A172 (cell line): Measurements from ENCODE around the gene GPR142. TPM values are rescaled to one million over a fixed set of nuclear protein-coding genes. Genes with fewer than 3 reads are reported as not detected.
"Not testable (repeated sequence)": the region's sequence is repeated elsewhere in the genome, so short reads cannot be mapped to it uniquely, and the experiment has no call there.

Source experiments
- DNase-seq: peaks from one replicate; pipeline ENCODE4 v3.0.0-alpha.2; 2015; ENCODE audit warnings: low spot score
- total RNA-seq: library from RNA; depleted of rRNA; stranded (reverse); fragments of >200 nt; shearing (Covaris generic); gene quantifications from 2 replicates; pipeline ENCODE4 v1.2.3, GENCODE V29; 2014

Gene GPR142
- total RNA-seq, 1 experiment from 2014 or later: not detected

GRCh38 chr17:74393346-74393942, 26.1 kb downstream of the GPR142 start:
- DNase-seq: no peak

GRCh38 chr17:74394275-74394950, 27.1 kb downstream of the GPR142 start:
- no peak for DNase-seq

GRCh38 chr17:74394977-74395376, 27.7 kb downstream of the GPR142 start:
- no peak for DNase-seq

GRCh38 chr17:74396567-74396966, 29.3 kb downstream of the GPR142 start:
- no peak for DNase-seq

- DNase-seq: no peak
Measured at GRCh38 chr17:74402048-74402447, 34.7 kb downstream of the GPR142 start.

- DNase-seq: no peak
Measured at GRCh38 chr17:74403512-74404137, 36.3 kb downstream of the GPR142 start.

GRCh38 chr17:74404218-74404617, 36.9 kb downstream of the GPR142 start:
- DNase-seq: no peak

- DNase-seq: no peak
Measured at GRCh38 chr17:74404789-74405188, 37.5 kb downstream of the GPR142 start.

GRCh38 chr17:74405311-74405710, 38.0 kb downstream of the GPR142 start:
- DNase-seq: not testable (repeated sequence)

GRCh38 chr17:74407384-74407783, 40.1 kb downstream of the GPR142 start:
- DNase-seq: no peak

GRCh38 chr17:74408262-74408661, 41.0 kb downstream of the GPR142 start:
- DNase-seq: peak; percentile 49

- no peak for DNase-seq
Measured at GRCh38 chr17:74408815-74409214, 41.5 kb downstream of the GPR142 start.

GRCh38 chr17:74410001-74410443, 42.7 kb downstream of the GPR142 start:
- no peak for DNase-seq

GRCh38 chr17:74412581-74412980, 45.3 kb downstream of the GPR142 start:
- DNase-seq: no peak

- DNase-seq: no peak
Measured at GRCh38 chr17:74413491-74413890, 46.2 kb downstream of the GPR142 start.

- no peak for DNase-seq
Measured at GRCh38 chr17:74414510-74414909, 47.2 kb downstream of the GPR142 start.

GRCh38 chr17:74415608-74416396, 48.5 kb downstream of the GPR142 start:
- DNase-seq: no peak

GRCh38 chr17:74417178-74418045, 50.1 kb downstream of the GPR142 start:
- DNase-seq: peak; percentile 82

- DNase-seq: no peak
Measured at GRCh38 chr17:74419928-74420411, 52.7 kb downstream of the GPR142 start.
